ENCODE results near the gene ZKSCAN7.
A peak's percentile ranks its signal among the peaks of the same experiment; 100 is the strongest.

The ZKSCAN7 gene

GRCh38 chr3:44509393-44509921 is 45.5 kb upstream of the ZKSCAN7 start:
- Histone ChIP-seq H3K4me3 (ENCODE audit: low read depth, low read length, poor library complexity, severe bottlenecking) (peak overlapping the region; percentile 94), H2AFZ (ENCODE audit: low read length) (no peak overlapping the region), H3K36me3 (ENCODE audit: insufficient read depth, low read length) (peaks cover 14% of the 10 kb centered on the region), H3K4me1 (ENCODE audit: insufficient read depth, low read length, severe bottlenecking) (peaks cover 10% of the 10 kb centered on the region), H3F3A (ENCODE audit: insufficient read depth, low read length) (no peaks in the 10 kb centered on the region), H3K27me3 (ENCODE audit: insufficient read depth, low read length) (no peaks in the 10 kb centered on the region), H3K79me2 (ENCODE audit: insufficient read depth, low read length) (peaks cover 20% of the 10 kb centered on the region), H3K27ac (ENCODE audit: low read depth, low read length, poor library complexity, severe bottlenecking) (no peak overlapping the region), H3K9me2 (ENCODE audit: low read depth, low read length) (no peaks in the 10 kb centered on the region), H3K9ac (ENCODE audit: low read length) (peak overlapping the region; percentile 89), H3K9me3 (ENCODE audit: low read length) (peaks cover 6% of the 10 kb centered on the region; the same call in 1 of the 2 replicates), H4K20me1 (ENCODE audit: insufficient read depth, low read length) (no peaks in the 10 kb centered on the region), H3K4me2 (ENCODE audit: low read length) (peak overlapping the region; percentile 82)
- no peak for TF ChIP-seq EZH2 (IDR thresholded peaks at IDR 0.05; ENCODE audit: borderline replicate concordance, low read length)
- no peak for TF ChIP-seq CTCF (IDR thresholded peaks at IDR 0.05; ENCODE audit: low read length)

- Histone ChIP-seq H3K79me2 (ENCODE audit: insufficient read depth, low read length) (peaks cover 20% of the 10 kb centered on the region), H3K4me1 (ENCODE audit: insufficient read depth, low read length, severe bottlenecking) (peaks cover 10% of the 10 kb centered on the region), H2AFZ (ENCODE audit: low read length) (peak overlapping the region; percentile 57; the same call in 1 of the 2 replicates), H3K4me3 (ENCODE audit: low read depth, low read length, poor library complexity, severe bottlenecking) (peak overlapping the region; percentile 94), H3K27ac (ENCODE audit: low read depth, low read length, poor library complexity, severe bottlenecking) (peak overlapping the region; percentile 29), H4K20me1 (ENCODE audit: insufficient read depth, low read length) (no peaks in the 10 kb centered on the region), H3F3A (ENCODE audit: insufficient read depth, low read length) (no peaks in the 10 kb centered on the region), H3K36me3 (ENCODE audit: insufficient read depth, low read length) (peaks cover 14% of the 10 kb centered on the region), H3K9me3 (ENCODE audit: low read length) (peaks cover 6% of the 10 kb centered on the region; the same call in 1 of the 2 replicates), H3K4me2 (ENCODE audit: low read length) (peak overlapping the region; percentile 82), H3K9ac (ENCODE audit: low read length) (peak overlapping the region; percentile 89), H3K27me3 (ENCODE audit: insufficient read depth, low read length) (no peaks in the 10 kb centered on the region), H3K9me2 (ENCODE audit: low read depth, low read length) (no peaks in the 10 kb centered on the region)
- TF ChIP-seq CTCF (IDR thresholded peaks at IDR 0.05; ENCODE audit: low read length) (no peak), EZH2 (IDR thresholded peaks at IDR 0.05; ENCODE audit: borderline replicate concordance, low read length) (no peak)
These were observed 45.0 kb upstream of the ZKSCAN7 start for GRCh38 chr3:44510000-44510368.

- H3K36me3 ChIP-seq (ENCODE audit: insufficient read depth, low read length): peaks cover 8% of the 10 kb centered on the region
- peaks cover 13% of the 10 kb centered on the region for H3K79me2 ChIP-seq (ENCODE audit: insufficient read depth, low read length)
- peaks cover 6% of the 10 kb centered on the region; the same call in 1 of the 2 replicates for H3K9me3 ChIP-seq (ENCODE audit: low read length)
- H3K4me2 ChIP-seq (ENCODE audit: low read length): peak overlapping the region; percentile 82
- no peak overlapping the region for H3K27ac ChIP-seq (ENCODE audit: low read depth, low read length, poor library complexity, severe bottlenecking)
- H3F3A ChIP-seq (ENCODE audit: insufficient read depth, low read length): no peaks in the 10 kb centered on the region
- H3K9ac ChIP-seq (ENCODE audit: low read length): no peak overlapping the region; the same call in 1 of the 2 replicates
- H3K4me3 ChIP-seq (ENCODE audit: low read depth, low read length, poor library complexity, severe bottlenecking): peak overlapping the region; percentile 94
- H3K27me3 ChIP-seq (ENCODE audit: insufficient read depth, low read length): no peaks in the 10 kb centered on the region
- H4K20me1 ChIP-seq (ENCODE audit: insufficient read depth, low read length): no peaks in the 10 kb centered on the region
- H2AFZ ChIP-seq (ENCODE audit: low read length): no peak overlapping the region
- H3K9me2 ChIP-seq (ENCODE audit: low read depth, low read length): no peaks in the 10 kb centered on the region
- TF ChIP-seq EZH2 (IDR thresholded peaks at IDR 0.05; ENCODE audit: borderline replicate concordance, low read length) (no peak), CTCF (IDR thresholded peaks at IDR 0.05; ENCODE audit: low read length) (no peak)
- peaks cover 10% of the 10 kb centered on the region for H3K4me1 ChIP-seq (ENCODE audit: insufficient read depth, low read length, severe bottlenecking)
These were observed 43.8 kb upstream of the ZKSCAN7 start for GRCh38 chr3:44511238-44511566.

Data from OCI-LY1 (cell line).